GM18873 (cell line): ENCODE data around the gene BCL11A.

Experiments used
- ATAC-seq: cut with Tn5 transposase; IDR thresholded peaks from one replicate; pipeline ENCODE4 v1.9.1; 2021; ENCODE audit warnings: mild to moderate bottlenecking, moderate library complexity, moderate number of reproducible peaks; ENCODE audit not compliant: unreplicated experiment, low FRiP score

Gene BCL11A

DNA sequence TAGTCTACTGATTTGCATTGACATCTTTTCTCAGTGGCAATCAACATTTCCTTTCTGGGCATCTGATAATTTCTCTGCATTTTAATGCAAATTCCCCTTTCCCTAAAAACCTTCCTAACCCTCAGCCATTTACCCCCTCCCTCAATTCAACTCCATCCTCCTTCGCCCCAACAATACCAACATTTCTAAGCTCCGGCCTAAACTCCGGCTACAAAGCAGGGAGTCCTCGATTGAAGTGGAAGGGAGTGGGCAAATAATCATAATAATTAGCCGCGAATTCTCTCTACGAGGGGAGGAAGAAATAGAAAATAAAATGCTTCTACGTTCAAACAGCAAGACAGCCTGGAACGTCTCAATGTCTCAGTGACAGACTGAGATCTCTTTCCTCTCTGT is 4.6 kb downstream of the BCL11A start:
- ATAC-seq = no peak

DNA sequence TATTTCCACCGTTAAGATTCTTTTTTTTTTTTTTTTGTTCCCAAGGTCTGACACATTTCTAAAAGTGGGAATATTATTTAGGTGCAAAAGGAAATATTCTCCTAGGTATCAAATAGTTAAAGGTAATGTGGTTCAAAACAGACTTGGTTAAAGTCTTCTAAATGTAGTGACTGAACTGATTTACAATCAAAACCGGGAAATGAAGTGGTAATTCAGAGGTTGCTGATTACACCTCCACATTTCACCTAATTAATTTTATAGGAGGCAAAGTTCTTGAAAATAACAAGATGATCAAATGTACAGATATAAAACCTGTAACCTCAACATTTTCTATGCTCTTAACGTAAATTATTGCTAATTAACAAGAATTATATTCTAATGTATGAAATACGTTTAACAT is 5.1 kb downstream of the BCL11A start:
- ATAC-seq = no peak

DNA sequence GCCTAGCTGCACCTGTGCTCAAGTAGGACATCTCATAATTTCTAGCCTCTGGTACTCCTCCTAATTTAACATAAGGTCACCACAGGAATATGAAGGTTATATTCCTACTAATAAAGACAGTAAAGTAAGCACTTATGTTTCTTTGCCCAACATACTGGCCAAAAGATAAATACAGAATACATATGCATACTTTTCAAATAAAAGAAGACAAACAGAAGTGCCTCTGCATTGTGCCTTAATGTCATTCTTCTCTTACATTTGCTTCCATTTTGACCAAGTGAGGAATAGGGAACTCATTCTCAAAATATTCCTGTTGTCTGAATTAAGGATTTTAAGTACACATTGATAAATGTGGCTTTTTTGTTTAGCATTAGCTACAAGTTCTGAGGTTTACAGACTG is 5.6 kb downstream of the BCL11A start:
- ATAC-seq = no peak

DNA sequence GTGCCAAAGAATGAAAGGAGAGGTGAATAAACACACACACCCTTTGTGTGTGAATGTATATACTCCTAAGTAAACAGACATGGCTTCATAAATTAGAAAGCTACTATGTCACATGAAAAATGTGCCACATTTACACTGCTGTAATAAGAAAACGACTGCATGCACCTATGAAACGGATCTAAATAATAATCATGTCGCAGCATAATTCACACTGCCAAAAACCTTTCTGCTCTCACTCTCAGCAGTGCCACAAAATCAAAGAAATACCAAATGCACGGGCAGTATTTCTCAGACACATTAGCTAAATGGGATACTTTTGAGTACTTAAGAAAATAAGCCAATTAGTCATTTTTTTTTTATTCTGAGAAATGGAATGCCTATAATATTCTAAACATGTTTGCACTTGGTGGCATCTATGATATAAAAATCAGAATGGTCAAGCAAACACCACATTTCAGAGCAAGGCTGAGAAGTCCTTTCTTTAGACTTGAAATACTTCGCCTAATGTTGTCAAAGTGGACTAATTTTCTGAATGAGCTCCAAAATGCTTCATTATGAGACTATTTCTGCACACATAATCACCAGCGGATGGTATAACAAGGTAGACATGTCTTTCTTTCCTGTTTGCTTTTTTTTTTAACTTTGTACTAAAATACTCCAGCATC is 6.6 kb downstream of the BCL11A start:
- ATAC-seq = no peak

DNA sequence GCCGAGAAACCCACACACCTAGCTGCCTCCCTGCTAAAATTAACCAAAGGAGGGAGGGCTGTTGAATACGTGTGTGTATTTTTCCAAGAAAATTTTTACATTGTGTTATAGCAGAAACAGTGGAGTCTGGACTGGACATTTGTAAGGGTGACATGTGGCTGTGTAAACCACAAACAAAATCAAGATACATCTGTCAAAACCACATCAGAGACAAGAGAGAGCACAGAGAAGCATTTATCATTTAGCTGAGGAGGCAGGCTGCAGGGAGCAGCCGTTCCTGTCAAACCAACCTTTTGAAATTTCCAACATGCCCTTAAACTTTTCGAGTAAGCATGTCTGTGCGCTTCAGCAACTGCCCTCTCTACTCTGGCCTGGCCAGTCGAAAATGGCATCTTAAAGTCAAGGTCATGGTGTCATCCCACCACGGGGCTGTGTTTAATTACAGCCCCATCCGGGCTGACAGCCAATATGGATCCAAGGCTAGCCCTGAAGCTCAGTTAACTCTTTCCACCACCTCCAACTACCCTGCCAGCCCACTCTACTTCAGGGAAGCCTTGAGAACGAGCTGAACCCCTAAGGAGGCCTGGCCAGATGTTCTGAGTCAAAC is 8.4 kb downstream of the BCL11A start:
- ATAC-seq = no peak

DNA sequence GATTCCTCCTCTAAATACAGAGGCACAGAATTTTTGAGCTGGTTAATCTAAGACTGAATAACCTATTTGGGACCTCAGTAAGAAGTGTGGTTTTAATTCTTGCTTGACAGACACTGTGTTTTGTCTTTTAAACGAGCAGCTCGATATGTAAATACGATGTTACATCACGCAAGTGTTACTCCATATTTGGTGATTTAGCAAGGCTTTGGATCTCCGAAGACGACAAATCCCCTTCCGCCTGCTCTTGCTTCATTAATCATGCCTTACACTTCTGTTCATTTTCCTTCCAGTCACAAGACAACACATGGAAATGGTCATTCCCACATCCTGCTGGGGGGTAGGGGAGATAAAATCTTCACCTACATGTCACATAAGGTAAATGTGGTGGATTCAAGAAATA is 9.4 kb downstream of the BCL11A start:
- no peak for ATAC-seq

DNA sequence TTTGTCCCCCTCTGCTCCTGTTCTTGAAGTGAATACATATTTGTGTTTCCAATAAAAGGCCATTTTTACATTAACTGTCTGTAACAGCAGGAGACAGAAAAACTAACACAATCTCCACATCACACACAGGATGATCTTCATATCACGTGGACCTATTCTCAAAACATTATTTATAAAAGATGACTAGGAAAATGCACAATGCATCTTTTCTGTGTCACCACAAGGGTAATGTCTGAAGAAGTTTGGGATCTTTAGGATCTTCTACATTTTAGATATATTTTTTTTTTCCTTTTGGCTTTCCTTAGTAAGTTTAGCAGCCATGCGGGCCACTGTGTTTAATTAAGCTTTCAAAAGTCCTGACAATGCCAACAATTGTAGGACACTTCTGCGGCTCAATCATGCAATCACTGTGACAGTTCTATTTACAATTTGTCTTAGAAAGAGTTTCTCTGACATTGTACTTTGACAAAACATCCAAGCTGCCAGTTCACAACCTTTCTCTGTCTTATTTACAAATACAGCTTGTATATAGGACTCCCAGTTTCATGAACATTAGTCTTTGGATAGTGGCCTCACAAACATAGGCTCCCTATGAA is 12.3 kb downstream of the BCL11A start:
- ATAC-seq = no peak

DNA sequence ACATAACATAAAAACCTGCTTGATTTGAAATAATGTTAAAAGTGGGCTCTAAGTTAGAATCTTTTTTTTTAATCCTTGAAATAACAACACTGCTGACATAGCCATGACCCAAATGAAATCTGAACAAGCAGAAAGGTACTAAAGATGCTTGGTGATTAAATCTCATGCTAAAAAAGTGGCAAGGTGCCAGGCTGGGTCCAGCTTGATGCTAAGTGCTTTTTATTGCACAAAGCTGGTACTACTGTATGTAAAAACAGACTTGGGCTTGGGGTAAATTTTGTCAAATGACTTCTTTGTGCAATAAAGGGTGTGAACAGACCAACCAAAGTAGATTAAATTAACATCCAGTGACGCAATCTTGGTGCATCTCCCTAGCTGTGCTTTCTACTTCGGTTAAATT is 13.4 kb downstream of the BCL11A start:
- no peak for ATAC-seq

DNA sequence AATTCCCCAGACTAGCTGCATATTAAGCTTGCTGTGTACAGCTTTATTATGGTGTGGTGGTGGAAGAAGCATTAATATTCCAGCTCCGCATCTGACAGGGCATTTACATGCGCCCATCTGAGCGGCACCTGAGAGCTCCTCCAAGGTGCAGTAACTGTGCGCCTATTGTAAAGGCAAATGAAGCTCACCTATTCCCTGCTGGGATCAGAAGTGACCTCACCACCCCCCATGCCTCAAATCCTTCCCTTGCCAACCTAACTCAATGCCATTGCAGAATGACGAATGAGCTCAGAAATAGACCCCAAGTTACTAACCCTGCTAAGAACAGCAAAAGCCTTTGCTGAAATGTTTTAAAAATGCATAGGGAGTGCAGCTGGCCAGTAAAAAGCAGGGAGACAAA is 14.3 kb downstream of the BCL11A start:
- no peak for ATAC-seq

DNA sequence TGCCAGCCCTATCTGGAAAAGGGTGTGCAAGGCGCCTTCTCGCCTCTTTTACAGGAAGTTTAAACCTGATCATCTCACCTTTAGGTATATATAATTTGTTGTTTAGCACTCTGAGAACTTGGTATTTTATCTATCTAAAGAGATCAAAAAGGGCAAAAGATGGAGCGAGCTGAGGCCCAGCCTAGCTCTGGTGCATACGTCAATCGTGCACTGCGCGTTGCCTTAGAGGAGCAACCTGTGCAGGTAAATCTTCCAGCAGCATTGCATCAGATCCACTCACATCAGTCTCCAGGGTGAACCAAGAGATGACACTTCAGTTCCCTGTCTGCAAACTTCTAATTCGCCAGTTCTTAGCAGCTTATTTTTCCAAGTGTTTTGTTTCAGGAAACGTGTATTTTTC is 15.4 kb downstream of the BCL11A start:
- no peak for ATAC-seq

DNA sequence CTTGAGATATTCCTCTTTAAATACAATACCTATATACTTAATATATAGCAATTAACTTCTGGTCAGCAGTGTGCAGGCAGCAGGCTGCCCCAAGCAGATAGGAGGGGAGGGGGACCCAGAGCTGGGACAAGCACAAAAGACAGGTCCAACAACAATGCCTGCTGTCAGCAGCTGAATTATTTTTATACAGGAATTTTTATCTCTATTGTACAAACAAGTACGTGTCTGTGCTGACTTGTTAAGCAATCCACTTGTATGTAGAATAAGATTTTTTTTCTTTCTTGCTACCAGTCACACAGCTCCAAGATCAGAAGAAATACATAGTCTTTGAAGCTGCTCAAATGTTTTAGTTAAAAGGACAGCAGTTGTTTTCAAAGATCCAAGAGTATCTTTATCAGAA is 16.7 kb downstream of the BCL11A start:
- no peak for ATAC-seq

DNA sequence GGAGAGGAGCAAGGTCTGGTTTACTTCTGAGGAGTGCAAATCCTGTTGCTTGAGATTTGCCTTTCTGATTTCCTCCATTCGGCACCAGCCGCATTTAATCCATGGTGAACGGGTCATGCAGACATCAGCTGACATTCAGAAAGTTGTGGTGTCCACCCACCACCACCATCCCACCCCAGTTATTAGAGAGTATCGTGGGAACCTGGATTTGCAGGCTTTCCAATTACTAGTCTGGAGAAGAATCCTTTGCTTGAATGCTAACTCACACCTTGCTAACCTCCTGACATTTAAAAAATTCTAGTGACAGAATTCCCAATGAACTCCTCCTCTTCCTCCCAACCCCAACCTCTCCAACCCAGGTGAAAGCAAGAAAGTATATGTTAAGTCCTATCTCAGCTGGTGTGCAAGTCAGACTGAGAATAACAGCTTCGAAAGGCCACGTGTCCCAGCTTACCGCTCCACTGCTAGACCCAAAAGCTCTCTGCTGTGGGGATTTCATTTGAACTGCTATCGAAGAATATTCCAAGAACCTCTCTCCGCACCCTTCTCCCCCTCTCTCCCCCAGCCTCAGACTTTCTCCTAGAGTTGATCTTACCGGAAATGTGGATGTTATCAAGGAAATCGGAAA is 17.7 kb downstream of the BCL11A start:
- ATAC-seq = peak; percentile 63

DNA sequence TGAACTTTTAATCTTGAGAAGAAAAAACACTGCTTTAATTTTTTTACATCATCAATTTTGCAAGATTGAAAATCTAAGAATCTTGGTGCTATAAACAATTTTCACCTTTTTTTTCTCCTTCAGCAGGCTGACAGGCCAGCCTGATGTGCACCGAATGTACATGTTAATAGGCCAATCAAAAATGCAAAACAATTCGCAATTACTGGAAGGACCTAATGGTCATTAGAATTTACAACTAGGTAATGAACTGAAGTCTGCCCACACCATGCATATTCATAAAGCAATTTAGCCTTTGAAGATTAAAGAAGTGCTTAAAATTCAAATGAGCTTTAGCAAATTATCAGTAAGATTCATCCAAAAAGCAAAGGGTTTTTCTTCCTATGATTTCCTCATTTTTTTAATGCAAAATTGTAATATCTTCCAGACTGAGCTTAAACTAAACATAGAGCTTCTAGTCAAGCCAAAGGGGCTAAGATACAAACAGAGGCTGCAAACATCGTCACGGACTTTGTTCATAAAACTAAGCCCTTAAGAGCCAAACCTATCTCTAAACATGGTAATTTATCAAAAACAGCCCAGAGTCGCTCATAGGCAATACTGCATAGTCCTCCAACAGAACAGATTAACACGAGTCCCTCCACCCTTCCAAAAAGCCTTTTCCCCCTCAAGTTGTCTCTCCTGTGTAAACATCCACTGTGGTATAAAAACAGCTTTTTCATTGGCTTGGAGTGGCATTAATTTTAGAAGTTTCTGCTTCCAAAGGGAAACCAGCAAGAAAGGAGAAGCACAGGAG is 18.4 kb downstream of the BCL11A start:
- ATAC-seq = no peak

DNA sequence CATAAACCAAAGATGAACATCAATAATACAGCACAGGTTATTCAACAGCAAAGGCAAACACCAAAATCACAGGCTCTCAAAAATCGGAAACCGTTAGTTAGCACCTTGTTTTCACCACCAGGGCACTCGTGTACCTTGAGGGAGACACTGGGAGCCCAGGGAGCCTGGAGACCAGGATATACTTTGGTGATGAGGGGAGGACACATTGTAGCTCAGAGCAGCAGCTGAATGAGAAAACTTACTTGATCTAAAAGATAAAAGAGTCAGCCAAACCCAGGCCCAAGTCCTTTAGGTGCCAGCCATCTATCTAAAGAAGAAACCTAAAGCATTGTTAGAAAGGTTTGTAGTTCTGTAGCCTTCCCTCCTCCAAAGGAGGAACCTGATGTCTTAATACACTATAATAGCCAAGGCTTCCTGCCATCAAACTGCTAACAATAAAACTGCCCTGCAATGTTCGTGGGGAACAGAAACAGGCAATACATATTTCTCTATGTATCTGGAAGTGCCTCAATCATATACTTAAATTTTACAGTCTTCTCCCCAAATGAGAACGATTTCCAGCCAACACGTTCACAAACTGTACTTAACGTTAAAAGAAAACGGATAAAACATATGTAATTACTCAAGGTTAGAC is 19.3 kb downstream of the BCL11A start:
- no peak for ATAC-seq

DNA sequence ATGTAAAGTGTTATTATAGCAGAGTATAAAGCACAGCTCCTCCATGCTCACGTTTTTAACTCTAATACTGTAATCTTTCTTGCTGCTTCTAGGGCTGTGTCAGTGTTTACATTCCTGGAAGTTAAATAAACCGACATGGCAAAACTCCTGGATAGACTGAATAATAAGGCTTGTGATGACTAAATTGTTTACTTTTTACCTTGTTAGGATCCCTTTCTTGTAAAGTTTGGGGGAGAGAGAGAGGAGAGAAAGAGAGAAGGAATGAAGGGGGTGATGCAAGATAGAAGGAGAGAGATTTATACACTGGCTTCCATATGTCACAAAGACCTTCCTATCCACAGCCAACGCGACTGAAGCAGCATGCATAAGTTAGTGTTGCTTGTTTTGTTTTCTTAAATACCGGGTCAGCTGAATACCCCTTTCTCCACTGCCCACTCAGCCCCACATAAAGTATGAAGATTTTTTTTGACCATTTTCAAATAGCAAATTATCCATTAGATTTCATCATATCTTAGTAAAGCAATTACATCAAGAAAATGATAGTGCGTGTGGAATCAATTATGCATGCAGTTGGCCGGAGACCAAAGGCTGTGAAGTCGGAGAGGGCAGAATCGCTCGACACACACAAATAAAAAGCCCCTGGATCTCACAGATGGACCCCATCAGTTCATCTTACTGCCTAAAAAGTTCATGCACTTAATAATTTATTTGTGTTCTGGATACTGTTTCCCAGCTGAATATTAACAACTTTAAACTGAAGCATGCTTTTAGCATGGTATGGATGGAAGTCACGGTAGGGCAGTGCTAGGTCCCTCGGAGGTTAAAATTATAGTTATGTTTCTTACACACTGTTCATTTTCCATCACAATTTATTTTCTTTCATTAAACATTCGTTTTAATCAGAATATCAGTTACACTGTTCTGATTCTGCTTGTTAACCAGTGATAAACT is 20.1 kb downstream of the BCL11A start:
- ATAC-seq = no peak

DNA sequence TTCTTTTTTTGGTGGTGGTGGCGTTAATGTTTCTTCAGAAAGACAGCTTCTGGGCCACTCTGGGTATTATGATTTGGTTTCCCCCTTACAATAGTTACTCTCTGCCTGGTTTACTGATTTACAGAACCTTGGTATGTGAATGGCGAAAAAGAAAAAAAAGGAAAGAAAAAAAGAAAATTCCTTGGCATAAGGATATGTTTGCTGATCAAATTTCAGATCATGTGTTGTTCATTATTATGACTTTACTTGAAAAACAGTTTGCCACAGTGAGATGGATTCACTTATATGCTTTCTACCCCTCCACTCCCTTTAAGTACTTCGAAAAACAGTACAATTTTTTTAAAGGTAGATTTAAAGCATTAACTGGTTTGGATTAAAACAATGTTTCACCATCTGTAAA is 21.0 kb downstream of the BCL11A start:
- no peak for ATAC-seq

DNA sequence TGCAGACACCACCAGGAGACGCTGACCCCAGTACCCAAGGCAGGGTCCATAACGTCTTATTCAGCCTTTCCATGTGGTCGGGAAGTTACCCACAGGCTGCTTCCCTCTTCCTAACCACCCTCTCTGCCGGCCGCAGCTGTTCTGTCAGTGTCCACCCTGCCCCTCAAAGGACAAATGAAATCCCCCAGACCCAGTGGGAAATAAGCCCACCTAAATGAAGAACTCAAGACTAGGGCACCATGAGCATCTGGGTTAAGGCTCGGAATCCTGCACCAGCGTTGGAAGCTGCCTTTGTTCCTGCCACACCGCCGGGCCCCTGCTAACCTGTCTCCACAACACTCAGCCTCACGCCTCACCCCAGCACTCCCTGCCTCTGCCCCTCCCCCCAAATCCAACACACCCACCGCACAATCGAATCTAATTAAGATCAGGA is 21.7 kb downstream of the BCL11A start:
- no peak for ATAC-seq

DNA sequence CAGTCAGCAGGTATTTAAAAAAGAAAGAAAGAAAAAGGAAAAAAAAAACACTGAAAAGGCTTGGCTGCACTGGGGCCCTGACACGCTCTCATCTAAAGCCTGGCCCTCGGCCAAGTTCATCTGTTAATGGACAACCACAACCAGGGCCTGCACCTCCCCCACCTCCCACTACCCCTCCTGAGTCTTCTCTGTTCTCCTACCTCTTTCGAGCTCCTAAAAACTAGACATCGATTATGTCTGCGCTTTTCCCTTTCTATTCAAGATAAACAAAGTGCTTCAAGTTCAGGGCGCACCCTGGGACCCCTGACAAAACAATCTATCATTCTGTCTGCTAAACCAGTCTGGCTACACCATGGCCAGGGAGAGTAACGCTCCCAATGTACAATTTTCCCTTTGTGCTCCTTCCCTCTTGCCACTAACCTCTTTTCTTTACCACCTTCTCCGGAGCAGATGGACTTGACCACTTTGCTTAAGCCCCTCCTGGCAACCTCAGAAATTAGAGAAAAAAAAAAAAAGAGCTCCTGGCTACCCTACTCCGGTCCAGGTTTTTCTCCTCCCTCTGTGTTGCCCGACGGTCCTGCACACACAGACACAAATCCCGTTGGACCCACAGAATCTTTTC is 22.7 kb downstream of the BCL11A start:
- no peak for ATAC-seq
